Measurements from ENCODE around the gene B4GALNT3. TPM values are rescaled to one million over a fixed set of nuclear protein-coding genes. Genes with fewer than 3 reads are reported as not detected.
"Not testable (repeated sequence)": the region's sequence is repeated elsewhere in the genome, so short reads cannot be mapped to it uniquely, and the experiment has no call there.

B4GALNT3 gene
- total RNA-seq, 1 donor from 2014 or later: 11.7 TPM

- DNase-seq (ENCODE audit: low spot score): no peak
These were observed 115.4 kb downstream of the B4GALNT3 start for GRCh38 chr12:575129-575502.

DNA sequence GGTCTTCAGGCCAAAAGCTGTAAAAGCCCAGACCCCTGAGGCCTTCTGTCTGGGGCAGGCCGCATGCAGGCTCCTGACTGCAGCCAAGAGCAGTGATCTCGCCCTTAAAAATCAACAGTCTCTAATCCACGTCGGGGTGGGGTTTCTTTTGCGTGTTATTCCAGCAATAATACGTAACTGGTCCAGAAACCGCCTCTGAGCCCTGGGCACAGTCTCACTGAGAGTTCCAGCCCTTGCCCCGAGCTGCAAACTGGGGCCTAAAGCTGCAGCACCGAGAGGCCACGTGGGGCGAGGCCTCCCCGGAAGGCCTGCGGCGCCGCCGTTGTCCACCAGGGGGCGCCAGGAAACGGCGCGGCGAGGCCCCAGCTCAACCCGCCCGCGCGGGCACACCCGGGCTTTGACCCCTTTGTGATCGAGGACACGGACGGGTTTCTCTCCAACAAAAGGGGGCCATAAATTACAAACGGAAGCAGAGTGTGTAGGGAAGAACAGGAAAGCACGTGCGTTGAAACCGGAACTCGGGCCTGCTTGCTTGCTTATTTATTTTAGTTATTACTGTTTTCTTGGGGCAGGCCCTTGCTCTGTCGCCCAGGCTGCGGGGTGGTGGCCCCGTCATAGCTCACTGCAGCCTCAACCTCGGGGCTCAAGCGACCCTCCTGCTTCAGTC, 116.3 kb downstream of the B4GALNT3 start:
- DNase-seq (ENCODE audit: low spot score): peak; percentile 83

GRCh38 chr12:576615-577110, 116.9 kb downstream of the B4GALNT3 start:
- no peak for DNase-seq (ENCODE audit: low spot score)

DNA sequence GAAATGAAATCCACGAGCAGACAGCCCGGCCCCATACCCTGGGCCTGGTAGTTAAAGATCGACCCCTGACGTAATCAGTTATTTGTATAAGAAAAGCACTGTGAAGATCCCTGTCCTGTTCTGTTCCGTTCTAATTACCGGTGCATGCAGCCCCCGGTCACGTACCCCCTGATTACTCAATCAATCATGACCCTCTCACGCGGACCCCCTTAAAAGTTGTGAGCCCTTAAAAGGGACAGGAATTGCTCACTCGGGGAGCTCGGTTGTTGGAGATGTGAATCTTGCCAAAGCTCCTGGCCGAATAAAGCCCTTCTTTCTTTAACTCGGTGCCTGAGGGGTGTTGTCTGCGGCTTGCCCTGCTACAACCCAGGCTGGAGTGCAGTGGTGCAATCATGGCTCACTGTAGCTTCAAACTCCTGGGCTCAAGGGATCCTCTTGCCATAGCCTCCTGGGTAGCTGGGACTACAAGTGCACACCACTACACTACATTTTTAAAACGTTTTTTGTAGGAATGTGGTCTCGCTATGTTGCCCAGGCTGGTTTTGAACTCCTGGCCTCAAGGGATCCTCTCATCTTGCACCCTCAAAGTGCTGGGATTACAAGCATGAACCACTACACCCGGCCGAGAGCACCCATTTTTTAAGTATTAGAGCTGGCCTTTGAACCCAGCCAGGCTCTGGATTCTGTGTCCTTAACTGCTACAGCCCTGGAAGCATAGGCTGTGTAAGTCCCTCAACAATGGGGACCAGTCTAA, 118.4 kb downstream of the B4GALNT3 start:
- DNase-seq (ENCODE audit: low spot score): not testable (repeated sequence)

GRCh38 chr12:578748-579419, 119.1 kb downstream of the B4GALNT3 start:
- DNase-seq (ENCODE audit: low spot score): no peak

DNA sequence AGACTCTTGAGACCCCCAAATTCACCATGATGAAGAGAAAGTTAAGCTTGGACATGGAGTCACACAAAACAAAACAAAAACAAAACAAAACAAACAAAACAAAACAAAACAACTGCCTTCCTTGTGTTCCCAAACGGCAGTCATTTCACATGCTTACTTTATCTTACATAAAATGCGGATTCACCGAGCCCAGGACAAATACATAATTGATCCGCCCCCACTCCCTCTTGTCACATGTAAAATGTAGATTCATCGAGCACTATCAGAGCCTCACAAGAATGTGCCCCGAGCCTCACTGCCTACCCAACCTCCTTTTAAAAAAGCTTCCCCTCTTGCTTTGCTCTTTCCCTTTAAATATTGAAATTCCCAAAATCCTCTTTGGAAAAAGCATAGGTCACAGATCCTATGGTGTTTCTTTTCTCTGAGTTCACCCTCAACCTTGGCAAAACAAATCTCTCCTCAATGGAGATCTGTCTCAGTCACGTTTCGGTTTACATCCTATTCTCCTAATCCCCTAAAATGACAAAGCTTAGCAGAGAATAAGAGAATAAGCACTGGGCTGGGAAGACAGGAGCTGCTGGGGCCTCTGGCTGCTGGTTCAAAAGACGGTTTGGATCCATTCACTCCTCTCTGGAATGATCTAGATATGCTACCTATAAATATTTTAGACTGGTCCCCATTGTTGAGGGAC, 119.8 kb downstream of the B4GALNT3 start:
- DNase-seq (ENCODE audit: low spot score): no peak

- no peak for DNase-seq (ENCODE audit: low spot score)
These were observed 121.1 kb downstream of the B4GALNT3 start for GRCh38 chr12:580813-581212.

- DNase-seq (ENCODE audit: low spot score): no peak
These were observed 121.6 kb downstream of the B4GALNT3 start for GRCh38 chr12:581321-581720.

GRCh38 chr12:581746-582145, 122.0 kb downstream of the B4GALNT3 start:
- no peak for DNase-seq (ENCODE audit: low spot score)

- no peak for DNase-seq (ENCODE audit: low spot score)
These were observed 123.6 kb downstream of the B4GALNT3 start for GRCh38 chr12:583251-583869.

DNA sequence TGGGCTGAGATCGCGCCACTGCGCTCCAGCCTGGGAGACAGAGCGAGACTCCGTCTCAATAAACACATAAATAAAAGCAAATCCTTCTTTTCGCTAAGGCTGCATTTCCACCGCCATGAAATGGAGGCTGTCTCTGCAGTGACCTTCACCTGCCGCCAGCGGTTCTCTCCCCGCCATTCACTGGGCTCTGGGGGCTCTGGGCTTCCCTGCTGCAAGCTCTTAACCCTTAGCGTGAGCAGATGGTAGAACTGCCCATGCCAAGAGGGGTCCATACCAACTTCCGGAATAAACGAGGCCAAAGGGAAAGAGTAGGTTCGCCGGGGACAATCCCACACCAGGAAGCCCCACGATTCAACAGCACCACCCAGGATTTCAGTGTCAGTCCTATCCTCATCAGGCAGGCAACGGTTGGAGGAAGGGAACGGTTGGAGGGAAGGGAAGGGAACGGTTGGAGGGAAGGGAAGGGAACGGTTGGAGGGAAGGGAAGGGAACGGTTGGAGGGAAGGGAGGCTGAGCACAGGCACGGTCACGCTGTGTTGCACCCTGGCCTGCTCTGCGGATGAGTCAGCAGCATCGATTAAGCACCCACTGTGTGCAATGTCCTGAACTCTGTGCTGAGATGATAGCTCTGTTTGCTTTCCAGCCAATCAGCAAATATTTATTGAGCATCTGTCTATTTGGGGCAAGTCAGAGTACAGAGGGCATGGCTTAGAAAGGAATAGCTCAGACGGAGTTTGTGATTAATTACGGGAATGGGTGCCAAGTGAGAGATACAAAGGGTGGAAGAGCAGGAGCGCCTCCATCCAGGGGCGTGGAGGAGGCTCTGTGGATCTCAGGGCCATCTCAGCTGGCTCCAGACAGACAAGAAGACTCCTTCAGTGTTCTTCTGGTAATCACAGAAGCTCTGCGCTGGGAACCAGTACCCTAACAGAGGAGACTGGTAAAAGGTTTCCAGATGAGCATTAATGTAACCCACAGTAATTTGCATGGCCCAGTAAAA, 125.6 kb downstream of the B4GALNT3 start:
- DNase-seq (ENCODE audit: low spot score): no peak

DNA sequence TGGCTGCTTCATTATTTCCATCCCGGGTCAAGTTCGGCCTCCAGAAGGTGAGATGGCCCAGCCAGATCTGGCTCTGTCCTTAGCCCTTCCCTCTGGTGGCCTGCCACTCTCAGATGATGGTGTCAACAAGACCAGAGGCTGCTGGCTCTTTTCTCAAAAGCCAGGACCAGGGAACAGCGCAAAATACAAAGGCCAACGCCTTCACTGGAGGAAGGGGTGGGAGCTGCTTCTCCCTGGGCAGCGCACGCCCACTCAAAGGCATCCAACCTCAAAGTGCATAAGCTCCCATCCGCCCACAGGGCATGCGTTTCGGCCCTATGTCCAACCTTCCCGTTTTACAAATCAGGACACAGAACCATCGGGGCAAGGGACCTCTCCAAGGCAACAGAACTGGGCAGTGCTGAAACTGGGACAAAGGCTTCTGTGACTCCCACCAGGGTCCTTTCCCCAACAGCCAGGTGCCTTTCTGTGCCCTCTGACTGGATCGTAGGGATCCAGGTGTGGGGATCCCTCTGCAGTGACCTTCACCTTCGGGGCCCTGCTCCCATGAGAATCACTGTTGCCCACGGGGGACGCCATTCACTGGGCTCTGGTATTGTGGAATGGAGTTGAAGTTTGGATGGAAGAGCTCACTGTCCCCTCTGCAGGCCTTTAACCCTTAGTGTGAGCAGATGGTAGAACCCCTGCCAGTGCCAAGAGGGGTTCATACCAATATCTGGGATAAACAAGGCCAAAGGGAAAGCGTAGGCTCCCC, 126.8 kb downstream of the B4GALNT3 start:
- no peak for DNase-seq (ENCODE audit: low spot score)

DNA sequence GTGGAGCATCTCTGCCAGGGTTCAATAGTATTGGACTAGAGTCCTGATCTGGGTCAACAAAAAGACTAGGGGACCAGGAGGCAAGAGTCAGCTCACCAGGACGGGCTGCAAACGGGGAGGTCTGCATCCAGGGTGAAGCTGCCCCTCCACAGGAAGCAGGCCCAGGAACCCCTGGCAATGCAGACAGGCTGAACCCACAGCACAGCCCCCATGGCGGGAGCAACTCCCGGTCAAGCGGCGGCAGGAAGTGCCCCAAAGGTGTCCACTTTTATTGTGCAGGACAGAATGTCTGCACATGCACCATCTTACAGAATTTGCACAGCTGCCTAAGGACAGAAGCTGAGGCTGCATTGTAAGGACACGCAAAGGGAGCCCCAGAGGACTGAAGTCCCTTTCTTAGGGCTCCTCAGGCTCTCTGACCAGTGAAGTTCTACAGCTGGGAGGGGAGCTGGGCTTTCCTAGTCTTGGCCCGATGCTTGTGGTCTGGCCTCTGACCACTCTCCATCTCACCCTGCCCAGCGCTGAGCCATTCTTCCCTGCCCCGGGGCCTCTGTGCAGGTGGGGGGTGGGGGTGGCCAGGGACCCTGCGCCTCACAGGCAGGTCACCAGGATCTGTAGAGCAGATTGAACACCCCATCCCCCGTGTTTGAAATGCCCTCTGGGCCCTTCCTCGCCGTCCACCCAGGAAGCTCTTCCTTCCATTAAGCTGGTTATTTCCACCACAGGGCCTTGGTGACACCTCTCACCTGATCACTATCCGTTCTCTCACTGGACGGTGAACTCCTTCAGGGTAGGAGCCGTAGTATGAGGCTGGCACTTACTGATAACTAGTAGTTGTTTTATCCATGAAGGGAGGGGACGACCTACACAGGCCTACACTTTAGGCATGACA, 127.6 kb downstream of the B4GALNT3 start:
- no peak for DNase-seq (ENCODE audit: low spot score)

DNA sequence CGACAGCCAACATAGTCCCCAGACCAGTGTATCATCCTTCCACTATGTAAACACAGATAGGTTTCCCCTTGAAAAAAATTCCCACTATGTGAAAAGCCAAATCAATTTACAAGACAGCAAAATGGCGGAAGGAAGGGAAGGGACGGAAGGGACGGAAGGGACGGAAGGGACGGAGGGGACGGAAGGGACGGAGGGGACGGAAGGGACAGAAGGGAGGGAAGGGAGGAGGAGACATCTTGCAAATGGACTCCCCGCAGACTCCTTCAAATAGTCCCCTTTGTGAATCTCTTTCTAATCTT, 128.2 kb downstream of the B4GALNT3 start:
- no peak for DNase-seq (ENCODE audit: low spot score)

DNA sequence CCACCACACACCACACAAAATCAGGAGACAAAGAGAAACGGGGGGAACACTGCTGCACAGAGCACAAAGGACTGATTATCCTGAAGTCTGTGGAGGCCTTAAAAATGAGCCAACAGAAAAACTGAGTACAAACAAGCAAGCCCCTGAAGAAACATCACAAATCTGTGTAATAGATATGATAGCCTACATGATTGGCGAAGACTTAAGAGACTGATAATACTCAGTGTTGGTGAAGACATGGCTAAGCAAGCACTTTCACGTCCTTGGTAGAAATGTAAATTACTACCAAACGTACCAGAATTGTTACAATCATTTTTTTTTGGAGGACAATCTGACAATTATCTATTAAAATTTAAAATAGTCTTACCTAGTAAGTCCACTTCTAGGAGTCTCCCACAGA, 128.9 kb downstream of the B4GALNT3 start:
- no peak for DNase-seq (ENCODE audit: low spot score)

DNA sequence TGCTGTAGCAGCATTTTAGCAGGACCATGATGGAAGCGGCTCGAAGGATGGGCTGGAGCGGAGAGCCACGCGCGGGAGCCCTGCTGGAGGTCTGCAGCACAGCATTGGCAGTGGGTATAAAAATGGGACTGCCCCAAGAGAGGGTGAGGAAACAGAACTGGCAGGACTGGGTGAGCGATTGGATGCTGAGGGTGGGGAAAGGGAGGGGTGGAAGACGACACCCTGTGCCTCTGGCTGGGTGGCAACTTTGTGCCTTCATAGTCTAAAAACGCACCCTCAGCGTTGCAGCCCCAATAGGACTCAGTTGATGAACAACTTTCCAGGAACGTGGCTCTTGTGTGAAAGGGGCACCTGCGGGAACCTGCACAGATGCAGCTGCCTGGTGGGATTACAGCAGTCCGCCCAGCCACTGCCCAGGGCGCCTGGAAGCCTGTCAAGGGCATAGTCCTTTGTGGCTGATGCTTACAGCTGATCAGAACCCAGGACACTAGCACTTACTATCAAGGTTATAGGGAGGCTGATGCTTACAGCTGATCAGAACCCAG, 130.5 kb downstream of the B4GALNT3 start:
- no peak for DNase-seq (ENCODE audit: low spot score)

DNA sequence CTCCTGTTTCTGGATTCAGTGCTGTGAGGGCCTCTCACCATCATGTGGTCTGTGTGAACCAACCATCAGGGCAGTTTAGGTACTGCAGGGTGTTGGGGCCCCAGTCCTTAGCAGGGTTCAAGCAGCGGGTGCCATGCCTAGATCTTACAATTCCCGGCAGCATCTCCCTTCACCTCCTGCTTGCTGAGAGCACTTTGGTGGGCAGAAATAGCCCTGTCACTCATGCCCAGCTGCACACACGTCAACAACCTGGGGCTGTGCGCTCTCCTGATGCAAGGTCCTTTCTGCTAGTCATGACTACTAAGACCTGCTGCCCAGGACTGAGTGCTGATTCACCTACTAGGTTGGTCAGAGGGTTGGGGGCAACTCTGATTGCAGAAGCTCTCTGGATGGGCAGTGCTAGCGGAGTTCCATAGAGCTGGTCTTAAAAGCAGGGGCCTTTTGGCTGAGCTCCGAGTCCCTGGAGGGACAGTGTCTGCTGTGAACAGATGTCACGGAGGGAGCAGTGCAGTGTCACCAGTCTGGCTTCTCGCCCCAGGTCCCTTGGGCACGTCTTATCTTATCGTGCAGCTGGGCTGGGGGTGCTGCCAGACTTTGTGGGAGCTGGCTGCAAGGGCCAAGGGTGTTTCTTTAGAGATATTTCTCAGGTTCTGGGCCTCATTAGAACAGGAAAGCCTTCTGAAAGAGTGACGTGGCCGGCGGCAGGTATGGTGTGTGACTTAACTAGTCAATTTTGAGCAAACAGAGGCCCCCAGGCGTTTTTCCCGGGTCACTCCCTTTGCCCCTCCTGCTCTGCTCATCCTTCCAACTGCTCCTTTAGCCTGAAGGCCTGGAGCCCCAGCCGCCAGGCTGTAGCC, 131.7 kb downstream of the B4GALNT3 start:
- DNase-seq (ENCODE audit: low spot score): no peak
